GM23338 (cell line): ENCODE measurements around the gene P2RX7.

ENCODE experiments used
- EZH2 ChIP-seq: fragments of 200-600 bp; sonication (generic); IDR thresholded peaks from one replicate; pipeline ENCODE4 v1.8.0; 2017; ENCODE audit warnings: antibody characterized with exemption, mild to moderate bottlenecking, low read depth; ENCODE audit not compliant: unreplicated experiment
- JUNB ChIP-seq: IDR thresholded peaks from one replicate; pipeline ENCODE4 v1.6.1; 2016; ENCODE audit warnings: antibody characterized with exemption; ENCODE audit not compliant: unreplicated experiment
- TF ChIP-seq, protein P1 (sequence below), 2 experiments: fragments of 200-600 bp in 1 of 2; sonication (generic) in 1 of 2; conservative IDR thresholded peaks; 2 replicates each; pipeline versions ENCODE4 v1.5.1 to v1.6.1; 2016 to 2017; ENCODE audit warnings: antibody characterized with exemption in 2 of 2, low read depth in 2 of 2, mild to moderate bottlenecking in 2 of 2, moderate library complexity in 1 of 2

GRCh38 chr12:121159467-121160307, 27.0 kb downstream of the P2RX7 start:
- TF ChIP-seq, protein P1, sequence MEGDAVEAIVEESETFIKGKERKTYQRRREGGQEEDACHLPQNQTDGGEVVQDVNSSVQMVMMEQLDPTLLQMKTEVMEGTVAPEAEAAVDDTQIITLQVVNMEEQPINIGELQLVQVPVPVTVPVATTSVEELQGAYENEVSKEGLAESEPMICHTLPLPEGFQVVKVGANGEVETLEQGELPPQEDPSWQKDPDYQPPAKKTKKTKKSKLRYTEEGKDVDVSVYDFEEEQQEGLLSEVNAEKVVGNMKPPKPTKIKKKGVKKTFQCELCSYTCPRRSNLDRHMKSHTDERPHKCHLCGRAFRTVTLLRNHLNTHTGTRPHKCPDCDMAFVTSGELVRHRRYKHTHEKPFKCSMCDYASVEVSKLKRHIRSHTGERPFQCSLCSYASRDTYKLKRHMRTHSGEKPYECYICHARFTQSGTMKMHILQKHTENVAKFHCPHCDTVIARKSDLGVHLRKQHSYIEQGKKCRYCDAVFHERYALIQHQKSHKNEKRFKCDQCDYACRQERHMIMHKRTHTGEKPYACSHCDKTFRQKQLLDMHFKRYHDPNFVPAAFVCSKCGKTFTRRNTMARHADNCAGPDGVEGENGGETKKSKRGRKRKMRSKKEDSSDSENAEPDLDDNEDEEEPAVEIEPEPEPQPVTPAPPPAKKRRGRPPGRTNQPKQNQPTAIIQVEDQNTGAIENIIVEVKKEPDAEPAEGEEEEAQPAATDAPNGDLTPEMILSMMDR (conservative IDR thresholded peaks at IDR 0.05; ENCODE audit: low read depth in 2 of 2) = no peak
- TF ChIP-seq JUNB (no peak), EZH2 (no peak)
